Prostate gland (tissue), 2 donors: ENCODE measurements around the gene ENO3. TPM values are rescaled to one million over a fixed set of nuclear protein-coding genes. Genes with fewer than 3 reads are reported as not detected.
"Not testable (repeated sequence)": the region's sequence is repeated elsewhere in the genome, so short reads cannot be mapped to it uniquely, and the experiment has no call there.

Experiments
- DNase-seq: peaks from one replicate; pipeline ENCODE4 v3.0.0-alpha.2; 2019; ENCODE audit warnings: low spot score
- H3K27ac ChIP-seq, 2 donors: fragments of 200-600 bp; sonication (generic); 2 replicates each; pipeline ENCODE4 v1.5.1; 2017 to 2019
- H3K27me3 ChIP-seq: fragments of 200-600 bp; sonication (generic); replicated peaks from 2 replicates; pipeline ENCODE4 v1.5.1; 2019; ENCODE audit not compliant: insufficient read depth
- H3K36me3 ChIP-seq, 2 donors: fragments of 200-600 bp; sonication (generic); 1 replicate in 1 of 2; 2 replicates in 1 of 2; pipeline versions ENCODE4 v1.5.1 to v1.8.1; 2017 to 2019
- H3K4me1 ChIP-seq: fragments of 200-600 bp; sonication (generic); replicated peaks from 2 replicates; pipeline ENCODE4 v1.5.1; 2019
- H3K4me3 ChIP-seq, 2 donors: fragments of 200-600 bp; sonication (generic); 2 replicates each; pipeline ENCODE4 v1.5.1; 2017 to 2019
- H3K9me3 ChIP-seq: fragments of 200-600 bp; sonication (generic); 2 replicates; pipeline ENCODE4 v1.5.1; 2017
- POLR2A ChIP-seq: fragments of 450-650 bp; IDR thresholded peaks from one replicate; pipeline ENCODE4 v1.6.1; 2016; ENCODE audit warnings: antibody characterized with exemption, mild to moderate bottlenecking
- POLR2AphosphoS5 ChIP-seq: sonication (generic); formaldehyde crosslinking; IDR thresholded peaks from one replicate; pipeline ENCODE4 v1.6.1; 2017; ENCODE audit warnings: antibody characterized with exemption
- WGBS: methylation state at CpG from one replicate; pipeline ENCODE4 v1.1.5; 2018; 5-methylcytosine and 5-hydroxymethylcytosine counted together
- intact Hi-C: fragments of 100-400 bp; cut with DNase I; formaldehyde crosslinking; loops from one replicate; pipeline ENCODE4 v1.14.2; 2022
- total RNA-seq, 2 donors: library from RNA; depleted of rRNA; stranded (reverse); fragments of >200 nt; gene quantifications; one replicate each; pipeline ENCODE4 v1.1.0, GENCODE V29; 2016
- TF ChIP-seq, protein P1 (sequence below), 4 experiments: fragments of 200-600 bp in 2 of 4; fragments of 450-650 bp in 2 of 4; sonication (generic) in 2 of 4; IDR thresholded peaks; 1 replicate in 3 of 4; 2 replicates in 1 of 4; pipeline ENCODE4 v1.5.1; 2016 to 2019; ENCODE audit warnings: antibody characterized with exemption in 4 of 4, mild to moderate bottlenecking in 2 of 4, moderate library complexity in 2 of 4

Gene ENO3
- total RNA-seq, 2 donors from 2014 or later = 9.7 to 10.2 TPM

DNA sequence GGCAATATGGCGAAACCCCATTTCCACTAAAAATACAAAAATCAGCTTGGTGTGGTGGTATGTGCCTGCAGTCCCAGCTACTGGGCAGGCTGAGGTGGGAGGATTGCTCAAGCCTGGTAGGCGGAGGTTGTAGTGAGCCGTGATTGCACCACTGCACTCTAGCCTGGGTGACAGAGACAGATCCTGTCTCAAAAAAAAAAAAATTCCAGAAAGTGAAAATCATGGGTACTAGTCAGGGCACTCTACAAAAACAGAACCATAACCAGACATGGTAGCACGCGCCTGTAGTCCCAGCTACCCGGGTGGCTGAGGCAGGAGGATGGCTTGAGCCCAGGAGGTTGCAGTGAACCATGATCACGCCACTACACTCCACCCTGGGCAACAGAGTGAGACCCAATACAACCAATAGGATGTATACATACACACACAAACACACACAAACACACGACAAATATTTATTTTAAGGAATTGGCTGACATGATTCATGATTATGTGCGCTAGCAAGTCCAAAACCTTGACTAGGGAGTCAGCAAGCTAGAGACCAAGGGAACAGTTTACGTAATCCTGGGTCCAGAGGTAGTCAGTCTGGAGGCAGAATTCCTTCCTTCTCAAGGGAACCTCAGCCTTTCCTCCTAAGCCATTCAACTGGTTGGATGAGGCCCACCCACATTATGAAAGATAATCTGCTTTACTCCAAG, 30.4 kb upstream of the ENO3 start:
- DNase-seq = no peak
- intact Hi-C loops = no loop called here
- Histone ChIP-seq H3K4me1 (no peaks in the 10 kb centered on the region), H3K9me3 (no peaks in the 10 kb centered on the region), H3K4me3 (no peak overlapping the region), H3K27ac (no peak overlapping the region), H3K36me3 (no peaks in the 10 kb centered on the region), H3K27me3 (no peaks in the 10 kb centered on the region)
- TF ChIP-seq POLR2AphosphoS5 (no peak), POLR2A (no peak)
- TF ChIP-seq, protein P1, sequence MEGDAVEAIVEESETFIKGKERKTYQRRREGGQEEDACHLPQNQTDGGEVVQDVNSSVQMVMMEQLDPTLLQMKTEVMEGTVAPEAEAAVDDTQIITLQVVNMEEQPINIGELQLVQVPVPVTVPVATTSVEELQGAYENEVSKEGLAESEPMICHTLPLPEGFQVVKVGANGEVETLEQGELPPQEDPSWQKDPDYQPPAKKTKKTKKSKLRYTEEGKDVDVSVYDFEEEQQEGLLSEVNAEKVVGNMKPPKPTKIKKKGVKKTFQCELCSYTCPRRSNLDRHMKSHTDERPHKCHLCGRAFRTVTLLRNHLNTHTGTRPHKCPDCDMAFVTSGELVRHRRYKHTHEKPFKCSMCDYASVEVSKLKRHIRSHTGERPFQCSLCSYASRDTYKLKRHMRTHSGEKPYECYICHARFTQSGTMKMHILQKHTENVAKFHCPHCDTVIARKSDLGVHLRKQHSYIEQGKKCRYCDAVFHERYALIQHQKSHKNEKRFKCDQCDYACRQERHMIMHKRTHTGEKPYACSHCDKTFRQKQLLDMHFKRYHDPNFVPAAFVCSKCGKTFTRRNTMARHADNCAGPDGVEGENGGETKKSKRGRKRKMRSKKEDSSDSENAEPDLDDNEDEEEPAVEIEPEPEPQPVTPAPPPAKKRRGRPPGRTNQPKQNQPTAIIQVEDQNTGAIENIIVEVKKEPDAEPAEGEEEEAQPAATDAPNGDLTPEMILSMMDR (IDR thresholded peaks at IDR 0.05) = no peak
- 81% methylated on average over 10 of the region's 10 CpGs for WGBS

DNA sequence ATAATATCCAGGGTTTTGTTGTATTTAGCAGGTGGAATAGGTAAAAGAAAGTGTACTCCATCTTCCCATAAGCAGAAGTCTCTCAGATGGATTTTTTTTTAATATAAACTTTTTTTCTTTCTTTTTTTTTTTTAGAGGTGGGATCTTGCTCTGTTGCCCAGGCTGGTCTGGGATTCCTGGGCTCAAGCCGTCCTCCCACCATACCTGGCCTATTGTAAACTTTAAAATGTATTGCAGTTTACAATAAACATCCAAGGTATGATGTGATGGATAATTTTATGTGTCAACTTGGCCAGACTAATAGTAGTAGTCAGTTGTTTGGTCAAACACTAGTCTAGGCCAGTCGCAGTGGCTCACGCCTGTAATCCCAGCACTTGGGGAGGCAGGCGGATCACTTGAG, 29.6 kb upstream of the ENO3 start:
- Histone ChIP-seq H3K27ac (no peak overlapping the region), H3K36me3 (no peaks in the 10 kb centered on the region)
- DNase-seq = no peak

DNA sequence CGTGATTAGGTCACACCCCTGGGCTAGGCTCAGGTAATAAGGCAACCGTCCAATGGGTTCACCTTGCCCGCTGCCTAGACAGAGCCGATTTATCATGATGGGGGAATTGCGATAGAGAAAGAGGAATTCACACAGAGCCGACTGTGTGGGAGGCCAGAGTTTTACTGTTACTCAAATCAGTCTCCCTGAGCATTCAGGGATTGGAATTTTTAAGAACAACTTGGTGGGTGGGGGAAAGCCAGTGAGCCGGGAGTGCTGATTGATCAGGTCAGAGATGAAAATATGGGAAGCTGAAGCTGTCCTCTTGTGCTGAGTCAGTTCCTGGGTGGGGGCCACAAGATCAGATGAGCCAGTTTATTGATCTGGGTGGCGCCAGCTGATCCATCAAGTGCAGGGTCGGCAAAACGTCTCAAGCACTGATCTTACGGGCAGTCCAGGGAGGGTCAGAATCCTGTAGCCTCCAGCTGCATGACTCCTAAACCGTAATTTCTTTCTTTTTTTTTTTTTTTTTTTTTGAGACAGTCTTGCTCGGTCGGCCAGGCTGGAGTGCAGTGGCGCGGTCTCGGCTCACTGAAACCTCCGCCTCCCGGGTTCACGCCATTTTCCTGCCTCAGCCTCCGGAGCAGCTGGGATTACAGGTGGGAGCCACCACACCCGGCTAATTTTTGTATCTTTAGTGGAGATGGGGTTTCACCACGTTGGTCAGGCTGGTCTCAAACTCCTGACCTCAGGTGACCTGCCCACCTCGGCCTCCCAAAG, 24.2 kb upstream of the ENO3 start:
- intact Hi-C loops, H3K4me1 ChIP-seq, H3K4me3 ChIP-seq, H3K27me3 ChIP-seq, H3K27ac ChIP-seq, H3K9me3 ChIP-seq, H3K36me3 ChIP-seq, DNase-seq: not testable (repeated sequence)
- 84% methylated on average over 24 of the region's 24 CpGs for WGBS

More for the DNA sequence above, 29.6 kb upstream of the ENO3 start:
- 87% methylated on average over 4 of the region's 4 CpGs for WGBS
- Histone ChIP-seq H3K4me1 (no peaks in the 10 kb centered on the region), H3K27me3 (no peaks in the 10 kb centered on the region), H3K9me3 (no peaks in the 10 kb centered on the region), H3K4me3 (no peak overlapping the region)
- intact Hi-C loops = no loop called here
- TF ChIP-seq POLR2AphosphoS5 = no peak
- TF ChIP-seq, protein P1 (IDR thresholded peaks at IDR 0.05) = no peak
- TF ChIP-seq POLR2A = no peak

DNA sequence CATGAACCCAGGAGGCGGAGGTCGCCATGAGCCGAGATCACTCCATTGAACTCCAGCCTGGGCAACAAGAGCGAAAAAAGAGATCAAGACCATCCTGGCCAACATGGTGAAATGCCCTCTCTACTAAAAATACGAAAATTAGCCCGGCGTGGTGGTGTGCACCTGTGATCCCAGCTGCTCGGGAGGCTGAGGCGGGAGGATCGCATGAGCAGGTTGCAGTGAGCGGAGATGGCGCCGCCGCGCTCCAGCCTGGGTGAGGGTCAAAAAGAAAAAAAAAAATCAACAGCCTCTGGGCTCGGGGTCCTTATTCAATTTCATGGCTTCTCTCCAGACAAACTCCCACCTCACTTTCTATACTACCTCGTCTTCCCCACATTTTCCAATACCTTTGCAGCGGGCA, 22.0 kb upstream of the ENO3 start:
- intact Hi-C loops = no loop called here
- H3K27me3 ChIP-seq = no peaks in the 10 kb centered on the region
- no peaks in the 10 kb centered on the region for H3K36me3 ChIP-seq
- 94% methylated on average over 18 of the region's 18 CpGs for WGBS
- DNase-seq = no peak
- TF ChIP-seq, protein P1 (IDR thresholded peaks at IDR 0.05) = no peak
- TF ChIP-seq POLR2A (no peak), POLR2AphosphoS5 (no peak)
- no peak overlapping the region for H3K4me3 ChIP-seq
- no peaks in the 10 kb centered on the region for H3K9me3 ChIP-seq
- H3K4me1 ChIP-seq = no peaks in the 10 kb centered on the region
- no peak overlapping the region for H3K27ac ChIP-seq

DNA sequence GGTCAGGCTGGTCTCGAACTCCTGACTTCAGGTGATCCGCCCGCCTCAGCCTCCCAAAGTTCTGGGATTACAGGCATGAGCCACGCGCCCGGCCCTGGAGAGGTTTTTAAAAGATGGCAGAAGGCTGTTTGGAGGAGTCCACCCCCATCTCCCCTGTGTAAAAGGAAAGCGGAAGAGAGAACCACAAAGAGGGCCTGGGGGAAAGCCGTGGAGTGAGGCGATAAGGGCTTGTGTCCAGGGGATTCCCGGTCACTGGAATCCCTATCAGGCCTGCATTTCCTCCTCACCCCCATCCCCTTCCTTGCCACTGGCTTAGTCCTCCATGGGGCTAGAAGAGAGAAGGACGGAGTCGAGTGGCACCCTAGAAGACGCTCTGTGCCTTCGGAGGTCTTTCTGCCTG, 19.0 kb upstream of the ENO3 start, which contains the start of gene GP1BA:
TSS of gene GP1BA (plus strand) at position 315 of the 400 bp plus-strand sequence. CDS start 328 bp downstream, outside the sequence.
- no peaks in the 10 kb centered on the region for H3K9me3 ChIP-seq
- TF ChIP-seq POLR2AphosphoS5 (no peak), POLR2A (no peak)
- TF ChIP-seq, protein P1 (IDR thresholded peaks at IDR 0.05) = no peak
- H3K36me3 ChIP-seq = no peaks in the 10 kb centered on the region
- H3K27me3 ChIP-seq = no peaks in the 10 kb centered on the region
- H3K4me3 ChIP-seq = no peak within 1 kb of the TSS
- no peak within 1 kb of the TSS for H3K27ac ChIP-seq
- intact Hi-C loops = no loop called here
- no peak for DNase-seq
- peaks cover 5% of the 10 kb centered on the region for H3K4me1 ChIP-seq
- WGBS = 85% methylated on average over 14 of the region's 14 CpGs
